NCI-H510A (cell line): ENCODE results near the gene C1QTNF1.
A peak's percentile ranks its signal among the peaks of the same experiment; 100 is the strongest.

Source experiments
- DNase-seq: peaks from one replicate; lab custom pipeline; 2025; lab: John Stamatoyannopoulos, UW

The C1QTNF1 gene

DNA sequence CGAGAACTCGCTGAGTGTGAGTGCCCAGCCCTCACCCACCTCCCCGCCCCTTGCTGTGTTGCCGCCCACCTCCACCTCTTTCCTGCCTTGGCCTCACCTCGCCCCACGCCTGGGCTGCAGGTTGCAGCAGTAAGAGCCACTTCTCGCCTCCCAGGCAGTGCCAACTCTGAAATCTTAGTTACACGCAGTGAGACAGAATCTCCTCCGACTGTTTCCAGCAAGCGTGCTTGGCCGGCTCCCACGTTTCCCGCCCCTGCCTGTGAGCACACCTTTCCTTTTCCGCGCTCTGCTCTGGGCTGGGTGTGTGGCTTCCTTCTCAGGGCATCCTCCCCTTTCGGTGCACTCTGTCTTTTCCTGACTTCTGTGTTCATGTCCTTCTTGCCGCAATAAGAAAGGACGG is 56.4 kb downstream of the C1QTNF1 start:
- DNase-seq = no peak

DNA sequence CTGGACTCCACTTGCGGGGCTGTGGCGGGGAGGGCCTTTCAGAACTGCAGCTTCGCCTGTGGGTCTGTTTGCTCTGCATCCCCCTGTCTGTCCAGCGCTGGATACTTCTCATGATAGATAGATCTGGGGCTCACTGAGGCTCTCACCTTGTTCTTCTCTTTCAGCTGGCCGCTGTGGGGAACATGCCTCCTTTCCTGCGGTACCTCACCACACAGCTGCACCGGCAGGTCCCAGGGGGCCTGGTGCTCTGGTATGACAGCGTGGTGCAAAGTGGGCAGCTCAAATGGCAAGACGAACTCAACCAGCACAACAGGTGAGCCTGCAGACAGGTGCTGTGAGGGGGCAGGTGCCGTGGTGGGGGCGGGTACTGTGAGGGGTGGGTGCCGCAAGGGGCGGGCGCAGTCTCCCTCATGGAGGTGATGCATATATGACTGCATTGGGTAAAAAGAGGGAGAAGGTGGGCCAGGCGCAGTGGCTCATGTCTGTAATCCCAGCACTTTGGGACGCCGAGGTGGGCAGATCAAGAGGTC is 56.9 kb downstream of the C1QTNF1 start:
- no peak for DNase-seq

DNA sequence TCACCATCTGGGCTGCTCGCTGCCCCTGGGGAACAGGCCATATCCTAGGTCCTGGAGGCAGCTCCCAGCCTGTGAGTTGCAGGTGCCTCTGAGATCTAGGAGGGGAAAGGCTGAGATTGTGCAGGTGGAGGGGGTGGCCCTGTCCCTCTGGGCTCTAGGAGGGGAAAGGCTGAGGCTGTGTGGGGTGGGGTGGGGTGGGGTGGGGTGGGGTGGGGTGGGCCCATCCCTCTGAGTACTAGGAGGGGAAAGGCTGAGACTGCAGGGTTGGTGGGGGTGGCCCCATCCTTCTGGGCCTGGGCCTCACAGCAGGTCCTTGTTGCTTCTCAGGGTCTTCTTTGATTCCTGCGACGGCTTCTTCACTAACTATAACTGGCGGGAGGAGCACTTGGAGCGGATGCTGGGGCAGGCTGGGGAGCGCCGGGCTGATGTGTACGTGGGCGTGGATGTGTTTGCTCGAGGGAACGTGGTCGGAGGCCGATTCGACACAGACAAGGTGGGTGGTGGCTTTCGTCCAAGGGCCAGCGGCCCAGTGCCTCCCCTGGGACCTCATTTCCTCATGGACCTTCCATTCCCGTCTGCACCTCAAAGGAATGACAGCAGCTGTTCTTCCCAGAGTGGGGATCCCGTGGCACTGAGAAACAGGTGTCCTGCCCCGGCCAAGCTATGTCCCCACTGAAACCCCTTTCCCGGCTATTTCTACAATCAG is 57.8 kb downstream of the C1QTNF1 start:
- no peak for DNase-seq

DNA sequence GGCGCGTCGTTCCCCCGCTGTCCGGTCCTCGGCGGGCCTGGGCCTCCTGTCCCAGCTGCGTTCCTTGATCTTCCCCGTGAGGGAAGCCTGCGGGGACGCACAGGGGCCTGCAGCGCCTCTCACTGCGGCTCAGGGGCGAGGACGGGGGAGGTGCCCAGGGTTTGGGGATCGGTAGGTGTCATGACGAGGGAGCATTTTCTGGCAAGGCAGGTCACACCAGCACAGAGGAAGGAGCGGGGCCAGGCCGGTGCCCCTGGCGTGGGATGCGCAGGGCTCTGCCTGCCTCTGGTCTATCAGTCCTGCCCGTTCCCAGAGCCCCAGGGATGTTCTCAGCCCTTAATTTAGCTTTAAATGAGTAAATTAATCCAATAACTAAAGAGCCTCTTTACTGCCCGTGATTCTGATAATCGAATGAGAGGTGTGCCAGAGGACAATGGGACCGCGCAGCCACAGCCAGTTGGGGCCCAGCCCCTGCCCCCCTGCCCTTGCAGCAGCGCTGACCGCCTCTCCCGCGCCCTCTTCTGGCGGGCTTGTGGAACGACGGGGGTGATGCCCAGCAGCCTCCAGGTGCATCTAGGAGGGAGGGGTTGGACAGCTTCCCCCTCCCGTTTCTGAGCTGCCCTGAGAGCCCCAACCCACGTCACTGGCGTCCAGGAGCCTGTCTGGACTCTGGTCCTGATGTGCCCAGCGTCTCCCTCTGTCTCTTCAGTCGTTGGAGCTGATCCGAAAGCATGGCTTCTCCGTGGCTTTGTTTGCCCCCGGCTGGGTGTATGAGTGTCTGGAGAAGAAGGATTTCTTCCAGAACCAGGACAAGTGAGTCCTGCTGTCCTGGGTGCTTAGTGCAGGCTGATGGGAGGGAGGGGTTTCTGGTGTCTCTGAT is 58.6 kb downstream of the C1QTNF1 start:
- no peak for DNase-seq

DNA sequence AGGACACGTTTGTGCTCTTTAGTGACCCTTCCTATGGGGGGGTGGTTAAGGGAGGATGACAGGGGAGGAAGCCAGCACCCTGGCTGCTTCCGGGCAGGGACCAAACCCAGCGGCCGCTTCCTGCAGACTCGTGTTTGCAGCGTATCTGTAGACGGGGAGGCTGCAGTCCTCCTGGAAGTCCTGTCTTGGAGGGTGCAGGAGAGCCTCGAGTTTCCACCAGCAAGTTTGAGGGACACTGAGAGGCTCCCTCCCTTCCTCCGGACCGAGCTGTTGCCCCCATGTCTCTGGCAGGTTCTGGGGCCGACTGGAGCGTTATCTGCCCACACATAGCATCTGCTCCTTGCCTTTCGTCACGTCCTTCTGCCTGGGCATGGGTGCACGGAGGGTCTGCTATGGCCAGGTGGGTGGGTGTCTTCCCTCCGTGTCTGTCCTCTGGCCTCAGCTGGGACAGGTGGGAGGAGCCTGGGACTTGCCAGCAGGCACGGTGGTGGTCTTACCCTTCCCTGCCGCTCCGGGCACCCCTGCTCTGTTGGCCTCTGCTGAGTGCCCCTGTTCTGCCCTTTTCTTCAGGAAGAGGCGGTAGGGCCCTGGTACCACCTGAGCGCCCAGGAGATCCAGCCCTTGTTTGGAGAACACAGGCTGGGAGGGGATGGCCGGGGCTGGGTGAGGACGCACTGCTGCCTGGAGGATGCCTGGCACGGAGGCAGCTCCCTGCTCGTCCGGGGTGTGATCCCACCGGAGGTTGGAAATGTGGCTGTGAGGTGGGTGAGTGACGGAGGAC is 59.4 kb downstream of the C1QTNF1 start:
- DNase-seq = no peak

DNA sequence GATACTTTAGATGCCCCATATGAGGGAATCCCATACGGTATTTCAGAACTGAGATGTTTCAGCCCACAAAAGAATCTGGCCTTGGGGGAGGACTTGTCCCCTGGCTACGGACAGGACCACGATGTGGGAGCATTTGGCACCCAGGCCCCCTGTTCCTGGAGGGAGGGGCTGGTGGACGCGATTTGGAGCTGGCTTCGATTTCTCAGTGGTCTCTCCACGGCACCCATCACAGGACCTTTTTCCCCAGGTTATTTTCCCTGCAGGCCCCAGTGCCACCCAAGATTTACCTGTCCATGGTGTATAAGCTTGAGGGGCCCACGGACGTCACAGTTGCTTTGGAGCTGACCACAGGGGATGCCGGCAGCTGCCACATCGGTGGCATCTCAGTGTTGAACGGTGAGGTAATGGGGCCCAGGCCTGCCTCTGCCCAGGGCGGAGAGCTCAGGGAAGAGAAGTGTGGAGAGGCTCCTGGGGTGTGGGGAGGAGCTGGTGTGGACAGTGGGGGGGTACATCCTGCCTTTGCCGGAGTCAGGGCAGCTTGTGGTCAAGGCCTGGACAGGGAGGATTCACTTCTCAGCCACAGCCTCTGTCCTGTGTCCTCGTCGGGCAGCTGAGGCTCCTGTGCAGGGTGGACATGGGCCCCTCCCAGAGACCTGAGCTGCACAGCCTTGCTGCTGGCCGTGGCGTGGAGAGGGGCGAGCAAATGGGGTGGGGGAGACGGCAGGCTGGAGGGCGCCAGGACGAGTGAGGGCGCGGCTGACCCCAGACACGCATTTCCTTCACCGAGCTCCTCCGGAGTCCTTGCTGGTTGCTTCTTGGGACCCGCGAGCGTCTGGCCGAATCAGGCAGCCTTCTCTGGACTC is 60.6 kb downstream of the C1QTNF1 start:
- DNase-seq = no peak

DNA sequence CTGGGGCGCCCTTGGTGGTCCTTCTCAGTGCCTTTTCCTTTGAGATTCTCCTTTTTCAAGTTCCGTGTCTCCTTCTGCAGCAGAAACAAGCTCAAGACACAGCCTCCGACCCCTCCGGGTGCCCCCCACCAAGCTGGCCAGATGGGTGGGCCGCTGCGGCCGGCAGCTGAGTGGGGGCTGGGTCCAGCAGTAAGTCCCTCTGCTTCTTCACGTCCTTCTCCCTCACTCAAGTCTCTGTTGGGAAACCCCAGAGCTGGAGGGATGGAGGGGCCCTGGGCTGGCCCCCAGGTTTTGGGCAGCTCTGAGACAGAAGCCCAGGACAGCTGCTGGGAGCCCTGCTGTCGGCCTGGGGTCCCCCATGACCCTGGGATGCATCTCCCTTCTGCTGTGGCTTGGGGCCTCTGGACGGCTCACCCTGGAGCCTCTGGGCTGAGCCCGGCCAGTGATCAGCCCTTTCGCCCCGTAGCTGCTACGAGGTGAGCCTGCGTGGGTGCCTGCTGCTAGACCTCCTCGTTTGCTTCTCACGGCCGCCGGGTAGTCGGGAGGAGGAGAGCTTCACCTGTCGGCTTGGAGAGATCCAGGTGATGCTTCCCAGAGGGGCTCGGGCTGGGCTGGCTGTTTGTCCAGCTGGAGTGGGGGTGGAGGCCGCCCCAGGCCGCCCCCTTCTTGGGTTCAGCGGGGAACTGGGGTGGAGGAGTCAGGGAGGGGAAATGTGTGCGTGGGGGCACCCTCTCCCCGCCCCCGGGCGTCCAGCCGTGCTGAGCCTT is 61.4 kb downstream of the C1QTNF1 start:
- DNase-seq = no peak

DNA sequence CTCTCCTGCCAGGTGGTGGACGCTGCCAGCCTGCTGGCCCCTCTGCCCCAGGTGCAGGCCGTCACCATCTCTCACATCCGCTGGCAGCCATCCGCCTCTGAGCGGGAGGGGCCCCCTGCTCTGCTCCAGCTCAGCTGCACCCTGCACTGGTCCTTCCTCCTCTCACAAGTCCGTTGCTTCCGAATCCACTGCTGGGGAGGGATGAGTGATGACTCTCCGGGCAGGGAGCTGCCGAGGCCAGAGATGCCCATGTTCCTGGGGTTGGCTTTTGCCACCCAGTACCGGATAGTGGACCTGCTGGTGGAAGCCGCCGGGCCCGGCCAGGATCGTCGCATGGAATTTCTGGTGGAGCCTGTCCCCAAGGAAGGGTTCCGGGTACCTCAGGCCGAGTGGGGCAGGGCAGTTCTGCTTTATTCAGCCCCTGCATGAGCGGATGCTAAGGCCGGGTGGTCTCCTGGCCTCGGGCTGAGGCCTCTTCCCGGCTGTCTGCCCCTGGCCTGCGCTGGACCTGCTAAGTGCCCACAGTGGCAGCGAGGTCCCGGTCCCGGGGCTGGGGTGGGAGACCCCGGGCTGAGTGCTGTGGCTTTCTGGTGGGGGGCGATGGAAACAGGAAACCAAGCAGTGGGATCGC is 62.1 kb downstream of the C1QTNF1 start:
- DNase-seq = no peak

DNA sequence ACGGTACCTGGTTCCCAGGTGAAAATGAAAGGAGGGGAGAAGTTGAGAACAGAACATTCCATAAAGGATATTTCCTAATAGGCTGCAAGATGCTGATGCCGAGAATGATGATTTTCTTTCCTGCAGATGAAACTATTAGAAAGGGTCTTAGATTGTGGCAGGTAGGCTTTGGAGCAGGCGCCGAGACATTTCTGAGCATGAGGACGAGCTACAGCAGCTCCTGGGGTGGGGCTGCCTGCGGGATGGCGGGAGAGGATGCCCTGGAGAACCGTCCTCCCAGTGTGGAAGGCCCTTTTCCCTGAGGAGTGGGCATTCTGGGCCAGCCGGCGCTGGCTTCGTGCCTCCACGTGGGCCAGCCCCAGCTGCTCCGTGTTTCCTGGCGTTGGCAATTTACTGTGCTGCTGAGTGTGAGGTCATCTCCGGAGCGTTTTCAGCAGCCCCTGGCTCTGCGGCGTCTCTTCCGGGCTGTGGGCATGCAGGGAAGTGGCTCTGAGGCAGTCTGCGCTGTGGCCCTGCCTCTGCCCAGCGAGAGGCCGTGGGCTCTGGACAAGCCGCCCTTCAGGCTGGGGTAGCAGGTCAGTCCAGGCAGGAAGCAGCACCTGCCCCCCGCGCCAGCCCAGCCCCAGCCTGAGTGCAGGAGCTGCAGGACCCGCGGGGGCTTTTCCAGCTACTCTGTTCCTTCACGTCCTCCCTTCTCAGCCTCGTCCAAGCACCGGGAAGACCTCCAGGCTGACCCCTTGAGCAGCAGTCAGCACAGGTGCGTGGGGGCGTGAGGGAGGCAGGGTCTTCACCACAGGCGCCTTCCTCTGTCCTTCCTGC is 62.8 kb downstream of the C1QTNF1 start:
- DNase-seq = no peak

DNA sequence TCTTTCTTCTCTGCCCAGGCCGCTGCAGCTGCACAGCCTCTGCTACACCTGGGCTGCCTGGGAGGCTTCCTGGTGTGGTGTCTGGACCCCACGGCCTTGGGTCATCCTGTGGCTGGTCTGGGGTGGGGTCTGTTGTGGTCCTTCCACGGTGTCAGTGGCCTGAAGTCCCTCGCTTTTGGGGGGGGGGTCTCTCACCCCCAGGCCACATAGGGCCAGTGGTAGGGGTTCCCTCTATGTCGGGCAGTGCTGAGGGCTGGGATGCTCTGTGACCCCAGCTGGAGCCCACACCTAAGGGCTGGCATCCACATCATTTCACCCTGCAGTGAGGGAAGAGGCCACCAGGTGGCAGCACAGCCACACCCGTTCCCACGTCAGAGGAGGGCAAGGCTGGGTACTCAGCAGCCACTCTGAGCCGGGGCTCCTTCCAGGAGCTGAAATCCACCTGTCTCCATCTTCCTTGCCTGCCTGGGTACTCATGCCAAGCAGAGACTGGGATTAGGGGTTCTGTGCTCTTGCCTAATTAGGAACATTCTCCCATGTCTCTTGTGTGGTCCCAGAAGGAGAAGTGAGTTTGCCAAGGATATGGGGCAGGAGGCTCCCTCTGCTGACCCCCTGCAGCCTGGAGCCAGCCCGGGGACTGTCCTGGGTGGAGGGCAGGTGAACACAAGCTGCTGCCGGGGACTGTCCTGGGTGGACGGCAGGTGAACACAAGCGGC is 63.6 kb downstream of the C1QTNF1 start:
- DNase-seq = peak; percentile 33

DNA sequence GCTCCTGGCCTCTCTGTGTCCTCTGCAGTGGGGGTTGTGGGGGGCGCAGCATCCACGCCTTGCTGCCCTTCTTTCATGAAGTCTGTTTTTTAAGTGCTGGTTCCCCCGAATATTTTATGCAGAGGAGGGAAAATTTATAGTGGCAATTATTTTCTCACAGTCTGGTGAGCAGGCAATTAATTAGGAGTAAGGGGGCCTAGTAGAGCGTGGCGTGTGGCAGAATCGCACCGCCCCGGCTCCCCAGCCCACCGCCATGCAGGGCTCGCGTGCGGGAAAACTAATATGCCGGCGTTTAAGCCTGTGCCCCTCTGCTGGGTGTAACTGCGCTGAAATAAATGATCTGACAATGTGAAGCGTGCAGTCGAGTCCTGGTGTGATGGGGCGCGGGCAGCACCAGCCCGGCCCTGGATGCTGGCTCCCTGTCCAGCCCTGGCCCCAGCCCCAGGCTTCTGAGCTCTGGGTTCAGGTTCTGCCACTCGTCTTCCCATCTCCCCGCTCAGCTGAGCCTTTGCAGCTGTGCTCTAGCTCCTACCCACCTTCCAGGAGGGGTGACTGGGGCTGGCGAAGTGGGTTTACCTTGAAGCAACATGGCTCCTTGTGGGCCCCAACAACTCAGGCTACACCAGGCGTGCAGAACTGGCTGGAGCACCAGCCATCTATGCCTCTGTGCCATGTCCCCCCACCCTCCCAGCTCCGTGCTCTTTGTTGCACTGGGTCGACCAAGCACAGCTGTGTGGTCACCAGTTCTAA is 64.5 kb downstream of the C1QTNF1 start:
- DNase-seq = no peak

DNA sequence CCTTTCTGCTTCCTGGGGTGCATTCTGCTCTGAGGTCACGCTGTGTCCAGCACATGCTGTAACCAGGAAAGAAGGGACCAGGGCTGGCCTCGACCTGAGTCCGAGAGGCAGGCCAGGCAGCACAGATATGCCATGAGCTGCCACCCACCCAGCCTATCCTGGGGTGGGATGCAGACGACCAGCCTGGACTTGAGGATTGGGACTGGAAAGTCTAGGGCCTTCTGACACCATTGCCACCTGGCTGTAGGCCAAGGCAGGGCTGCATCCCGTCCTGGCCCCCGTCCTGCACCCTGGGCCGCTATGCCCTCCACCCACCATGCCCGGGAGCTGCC is 65.0 kb downstream of the C1QTNF1 start:
- DNase-seq = no peak

DNA sequence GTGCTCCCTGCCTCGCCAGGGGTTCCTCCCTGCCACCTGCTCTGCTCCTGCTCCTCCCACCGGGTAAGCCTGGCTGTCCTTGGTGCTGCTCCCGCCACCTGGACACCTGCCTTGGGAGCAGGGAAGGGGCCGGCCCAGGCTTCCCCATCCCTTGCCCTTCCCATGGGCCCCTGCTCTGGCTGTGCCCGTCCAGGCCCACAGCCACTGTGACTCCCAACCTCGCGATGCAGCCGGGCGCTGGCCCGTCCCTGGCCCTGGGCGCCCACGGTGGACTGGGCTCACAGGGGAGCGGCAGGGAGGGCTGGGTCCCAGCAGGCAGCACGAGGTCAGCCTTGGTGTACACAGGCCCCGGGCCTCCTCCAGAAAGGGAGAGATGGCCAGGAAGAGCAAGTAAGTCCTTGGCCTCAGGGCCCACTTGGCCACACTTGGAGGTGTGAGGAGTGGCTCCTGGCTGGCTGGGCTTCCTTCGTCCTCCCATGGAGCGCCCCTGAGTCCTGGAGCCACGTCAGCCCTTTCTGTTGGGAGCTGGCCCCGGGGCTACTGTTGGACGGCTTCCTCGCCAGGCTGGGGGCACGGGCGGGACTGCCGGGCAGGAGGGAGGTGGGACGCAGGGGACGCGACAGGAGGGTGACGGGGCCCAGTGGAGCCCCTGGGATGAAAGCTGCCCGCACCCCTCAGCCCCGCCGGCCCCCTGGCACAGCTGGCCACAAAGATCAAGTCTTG is 65.9 kb downstream of the C1QTNF1 start:
- DNase-seq = peak; percentile 23

DNA sequence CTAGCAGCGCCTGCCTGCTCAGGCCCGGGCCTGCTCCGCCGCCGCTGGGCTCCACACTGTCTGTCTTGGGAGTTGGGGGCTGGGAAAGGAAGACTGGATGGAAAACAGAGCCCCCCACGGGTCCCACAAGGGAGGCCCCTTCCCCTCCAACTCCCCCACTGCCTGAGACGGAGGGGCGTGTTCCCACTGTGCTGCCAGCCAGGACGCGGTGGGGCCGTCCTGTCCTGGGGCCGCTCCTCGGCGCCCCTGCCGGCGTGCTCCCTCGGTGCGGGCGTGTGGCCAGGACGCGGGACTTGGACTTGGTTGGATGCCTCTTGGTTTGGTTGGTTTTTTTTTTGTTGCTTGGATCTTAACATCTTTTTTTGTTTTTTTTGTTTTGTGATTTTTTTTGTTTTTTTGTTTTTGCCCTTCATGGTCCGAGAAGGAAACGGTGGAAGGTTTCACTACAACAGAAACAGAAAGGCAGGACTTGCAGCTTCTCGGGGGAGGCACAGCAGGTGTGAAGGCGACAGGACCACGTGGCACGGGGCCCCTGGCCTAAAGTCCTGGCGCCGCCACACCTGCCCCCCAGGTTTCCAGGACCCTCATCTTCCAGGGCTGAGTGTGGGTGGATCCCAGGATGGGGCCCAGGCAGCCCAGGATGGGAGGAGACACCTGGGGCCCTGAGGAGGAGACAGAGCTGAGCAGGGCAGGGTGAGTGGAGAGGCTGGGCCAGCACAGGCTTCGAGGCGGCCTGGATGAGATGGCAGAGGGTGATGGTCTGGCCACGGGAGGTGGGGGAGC is 66.7 kb downstream of the C1QTNF1 start:
- DNase-seq = no peak

DNA sequence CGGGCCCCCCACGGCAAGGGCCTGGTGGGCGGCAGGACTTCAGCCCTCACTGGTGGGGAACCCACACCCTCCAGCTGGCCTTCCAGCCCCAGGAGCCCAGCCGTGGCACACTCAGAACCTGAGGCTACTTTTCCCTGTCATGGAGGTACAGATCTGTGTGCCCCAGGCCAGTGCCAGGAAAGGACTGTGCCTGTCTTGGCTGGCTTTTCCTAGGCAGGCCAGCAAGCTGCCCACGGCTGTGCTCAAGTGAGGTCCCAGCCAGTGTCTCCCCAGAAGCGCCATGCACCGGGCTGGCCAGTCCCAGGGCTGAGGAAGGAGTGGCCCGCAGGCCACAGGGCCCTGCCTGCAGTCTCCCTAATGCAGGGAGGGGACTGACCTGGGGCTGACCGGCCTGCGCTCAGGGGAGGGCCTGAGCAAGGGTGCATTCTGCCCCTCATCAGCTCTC is 67.3 kb downstream of the C1QTNF1 start:
- no peak for DNase-seq

DNA sequence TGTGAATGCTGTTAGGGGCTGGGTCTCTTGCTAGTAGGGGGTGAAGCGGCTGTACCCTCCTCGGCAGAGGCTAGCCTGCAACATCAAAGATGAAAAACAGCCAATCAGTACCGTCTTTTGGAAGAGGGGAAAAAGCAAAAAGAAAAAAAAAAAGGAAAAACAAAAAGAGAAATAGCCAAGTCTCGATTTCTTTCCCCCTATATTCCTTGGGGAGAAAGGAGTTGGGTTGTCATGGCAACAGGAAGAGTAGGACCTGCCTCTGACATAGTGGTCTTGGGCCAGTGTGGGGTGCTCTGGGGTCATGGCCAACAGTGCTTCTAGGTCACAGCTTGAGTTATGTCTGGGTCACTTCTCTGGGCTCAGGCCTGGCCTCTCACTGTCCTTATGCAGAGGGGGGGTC is 68.6 kb downstream of the C1QTNF1 start:
- DNase-seq = no peak
